ENCODE results near the gene FAM171A1.

DNA sequence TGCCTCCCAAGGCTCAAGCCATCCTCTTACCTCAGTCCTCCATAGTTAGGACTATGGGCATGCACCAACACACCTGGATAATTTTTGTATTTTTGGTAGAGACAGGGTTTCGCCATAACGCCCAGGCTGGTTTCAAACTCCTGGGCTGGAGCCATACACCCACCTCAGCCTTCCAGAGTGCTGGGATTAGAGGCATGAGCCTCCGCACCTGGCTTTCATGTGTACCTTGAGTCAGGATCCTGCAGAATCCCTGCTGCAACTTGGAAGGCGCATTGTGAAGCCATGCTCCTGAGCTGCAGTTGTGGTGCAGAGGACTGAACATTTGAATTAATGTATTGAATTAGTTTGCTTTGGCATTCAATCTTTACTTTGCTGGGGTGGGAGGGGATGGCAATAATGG is 173.2 kb downstream of the FAM171A1 start:
- TF ChIP-seq, protein P1, sequence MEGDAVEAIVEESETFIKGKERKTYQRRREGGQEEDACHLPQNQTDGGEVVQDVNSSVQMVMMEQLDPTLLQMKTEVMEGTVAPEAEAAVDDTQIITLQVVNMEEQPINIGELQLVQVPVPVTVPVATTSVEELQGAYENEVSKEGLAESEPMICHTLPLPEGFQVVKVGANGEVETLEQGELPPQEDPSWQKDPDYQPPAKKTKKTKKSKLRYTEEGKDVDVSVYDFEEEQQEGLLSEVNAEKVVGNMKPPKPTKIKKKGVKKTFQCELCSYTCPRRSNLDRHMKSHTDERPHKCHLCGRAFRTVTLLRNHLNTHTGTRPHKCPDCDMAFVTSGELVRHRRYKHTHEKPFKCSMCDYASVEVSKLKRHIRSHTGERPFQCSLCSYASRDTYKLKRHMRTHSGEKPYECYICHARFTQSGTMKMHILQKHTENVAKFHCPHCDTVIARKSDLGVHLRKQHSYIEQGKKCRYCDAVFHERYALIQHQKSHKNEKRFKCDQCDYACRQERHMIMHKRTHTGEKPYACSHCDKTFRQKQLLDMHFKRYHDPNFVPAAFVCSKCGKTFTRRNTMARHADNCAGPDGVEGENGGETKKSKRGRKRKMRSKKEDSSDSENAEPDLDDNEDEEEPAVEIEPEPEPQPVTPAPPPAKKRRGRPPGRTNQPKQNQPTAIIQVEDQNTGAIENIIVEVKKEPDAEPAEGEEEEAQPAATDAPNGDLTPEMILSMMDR (conservative IDR thresholded peaks at IDR 0.05), result no peak
- no peak for TF ChIP-seq ZFX (IDR thresholded peaks at IDR 0.05)

Measured in C4-2B (cell line).